NCI-H345 treated with DMSO at 0.1 percent for 48 hours (cell line): ENCODE results near the gene CISTR.
"Not testable (repeated sequence)": the region's sequence is repeated elsewhere in the genome, so short reads cannot be mapped to it uniquely, and the experiment has no call there.

Source experiments
- DNase-seq: peaks from one replicate; lab custom pipeline; 2025; ENCODE audit not compliant: unreplicated experiment; lab: John Stamatoyannopoulos, UW

CISTR gene

DNA sequence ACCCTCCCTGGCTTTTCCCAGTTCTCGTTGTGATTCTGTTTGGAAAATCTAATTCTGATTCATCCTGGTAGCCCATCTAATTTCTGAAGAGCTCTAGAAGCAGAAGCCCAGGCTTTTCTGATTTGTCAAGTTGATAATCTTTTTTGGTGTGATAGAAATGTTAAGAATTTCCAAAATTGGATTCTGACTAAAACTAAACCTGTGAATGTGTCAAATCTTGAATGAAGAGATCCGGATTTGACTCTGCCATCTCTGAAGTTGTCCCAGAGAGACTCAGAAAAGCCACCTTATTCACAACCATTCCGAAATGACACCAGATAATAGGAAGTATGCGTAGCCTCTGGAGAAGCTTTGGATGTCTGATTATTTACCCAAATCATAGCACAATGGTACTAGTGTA lies 12.8 kb upstream of the CISTR start:
- DNase-seq, result no peak

DNA sequence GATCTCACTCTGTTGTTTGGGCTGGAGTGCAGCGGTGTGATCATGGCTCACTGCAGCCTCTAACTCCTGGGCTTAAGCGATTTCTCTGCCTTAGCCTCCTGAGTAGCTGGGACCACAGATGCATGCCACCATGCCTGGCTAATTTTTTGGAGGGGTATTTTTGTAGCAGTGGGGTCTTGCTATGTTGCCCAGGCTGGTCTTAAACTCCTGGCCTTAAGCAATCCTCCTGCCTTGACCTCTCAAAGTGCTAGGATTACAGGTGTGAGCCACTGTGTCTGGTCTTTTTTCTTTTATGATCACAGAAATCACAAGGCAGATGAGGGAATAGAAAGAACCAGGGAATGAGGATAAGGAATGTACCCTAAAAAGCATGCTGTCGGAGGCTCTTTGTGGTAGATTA lies 11.0 kb upstream of the CISTR start:
- DNase-seq, result not testable (repeated sequence)

DNA sequence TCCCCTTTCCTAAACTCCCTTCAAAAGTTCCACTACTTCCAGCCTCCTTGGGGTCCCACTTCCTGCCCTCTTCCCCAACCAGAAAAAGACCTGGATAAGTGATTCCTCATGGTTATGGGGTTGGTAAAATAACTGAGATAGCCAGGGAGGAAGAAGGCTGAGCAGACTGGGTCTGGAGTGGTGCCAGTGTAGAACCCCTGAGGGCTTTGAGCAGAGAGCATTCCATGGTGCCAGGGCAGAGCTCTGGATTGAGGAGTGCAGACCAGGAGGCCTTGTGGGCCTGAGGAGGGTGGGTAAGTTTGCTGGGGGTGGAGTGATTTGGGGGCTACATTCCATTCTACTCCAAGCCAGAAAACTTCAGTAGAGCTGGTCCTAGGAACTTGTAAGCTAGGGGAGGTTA lies 9.5 kb upstream of the CISTR start:
- no peak for DNase-seq

DNA sequence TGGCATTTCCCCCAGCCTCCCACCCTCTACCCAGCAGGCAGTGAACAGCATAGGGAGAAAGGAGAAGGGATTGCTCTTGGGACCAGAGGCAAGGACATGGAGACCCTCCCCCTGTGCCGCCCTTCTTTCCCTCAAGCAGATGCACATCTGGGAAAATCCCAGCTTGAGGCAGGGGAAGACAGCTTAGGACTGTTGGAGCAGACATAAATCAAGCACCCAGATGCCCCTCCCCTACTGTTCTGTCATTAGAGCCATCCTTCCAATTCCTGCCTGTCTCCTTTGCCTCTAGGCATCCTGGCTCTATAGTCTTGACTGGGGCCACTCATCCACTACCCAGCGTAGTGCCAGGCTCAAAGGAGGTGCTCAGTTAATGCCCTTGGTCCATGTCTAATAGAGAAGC lies 7.5 kb upstream of the CISTR start:
- no peak for DNase-seq

DNA sequence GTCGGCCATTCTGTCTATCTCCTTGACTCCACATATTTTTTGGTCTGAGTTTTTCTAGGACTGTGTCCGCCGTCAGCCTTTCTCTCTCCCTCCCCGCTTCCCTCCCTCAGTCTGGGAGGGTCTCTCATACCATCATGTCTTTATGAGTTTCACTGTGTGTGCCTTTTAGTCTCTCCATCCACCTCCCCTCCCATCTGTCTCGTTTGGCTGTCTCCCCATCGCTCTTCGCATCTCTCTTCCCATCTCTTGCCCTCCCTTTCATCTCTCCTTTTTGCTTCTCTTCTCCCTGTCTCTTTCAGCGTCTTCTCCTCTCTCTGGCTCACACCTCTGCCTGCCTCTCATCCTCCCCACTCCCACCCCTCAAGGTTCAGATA lies 6.9 kb upstream of the CISTR start:
- DNase-seq, result no peak

DNA sequence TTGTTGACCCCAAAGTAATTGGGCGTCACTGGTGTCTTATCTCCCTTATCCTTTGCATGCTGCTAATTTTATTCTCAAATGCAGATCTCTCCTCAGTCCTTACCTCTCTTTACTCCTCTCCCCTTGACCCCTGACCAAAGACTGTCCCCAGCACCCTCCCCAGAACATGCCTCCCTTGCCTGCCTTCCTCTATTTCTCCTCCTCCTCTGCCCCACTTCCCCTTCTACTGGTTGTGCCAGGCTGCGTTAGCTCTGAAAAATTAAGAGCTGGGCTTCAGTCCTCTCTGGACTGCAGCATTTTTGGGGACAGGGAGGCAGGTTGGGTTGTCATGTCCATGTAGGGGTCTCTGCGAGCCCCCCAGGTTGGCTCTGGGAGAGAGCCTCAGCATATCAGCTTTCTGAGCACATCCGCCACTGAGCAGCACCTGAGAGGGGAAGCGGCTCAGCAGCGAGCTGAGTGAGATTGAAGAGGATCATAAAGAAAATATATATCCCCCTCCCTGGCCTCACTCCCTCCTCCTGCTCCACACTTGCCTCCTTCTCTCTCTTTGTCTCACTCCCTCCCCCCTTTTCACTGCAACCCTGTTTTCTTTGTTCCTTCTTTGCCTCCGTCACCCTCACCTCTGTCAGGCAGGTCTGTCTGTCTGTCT lies 6.4 kb upstream of the CISTR start:
- DNase-seq, result no peak

DNA sequence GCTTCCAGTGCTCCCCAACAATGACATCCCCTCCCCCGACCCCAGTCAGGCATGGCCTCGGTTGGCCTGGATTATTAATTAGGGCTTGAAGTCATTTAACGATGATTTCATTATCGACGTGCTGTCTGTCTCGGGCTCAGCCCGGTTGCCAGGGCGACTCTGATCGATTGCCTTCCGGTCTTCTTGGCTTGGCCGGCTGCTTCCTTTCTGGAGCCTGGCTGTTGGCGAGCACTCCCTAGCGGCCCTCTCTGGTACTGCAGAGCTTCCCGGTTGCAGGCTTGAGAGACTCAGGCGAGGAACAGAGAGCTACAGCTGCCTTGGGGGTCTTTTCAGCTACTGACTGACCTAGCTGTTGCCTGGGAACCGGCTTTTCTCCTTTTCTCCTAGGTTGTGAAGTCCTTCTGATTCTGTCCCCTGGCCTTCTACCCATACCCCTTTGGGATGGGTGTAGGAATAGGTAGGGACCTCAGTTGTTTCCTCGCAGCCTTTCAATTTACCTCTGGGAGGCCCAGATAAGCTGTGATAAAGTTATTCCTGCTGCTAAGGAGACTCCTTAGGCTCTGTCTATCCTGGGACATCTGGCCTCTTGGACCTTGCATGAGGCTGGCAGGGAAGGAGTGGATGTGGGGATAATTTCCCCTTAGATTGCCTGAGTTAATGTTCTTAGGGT lies 5.5 kb upstream of the CISTR start:
- DNase-seq, result no peak

DNA sequence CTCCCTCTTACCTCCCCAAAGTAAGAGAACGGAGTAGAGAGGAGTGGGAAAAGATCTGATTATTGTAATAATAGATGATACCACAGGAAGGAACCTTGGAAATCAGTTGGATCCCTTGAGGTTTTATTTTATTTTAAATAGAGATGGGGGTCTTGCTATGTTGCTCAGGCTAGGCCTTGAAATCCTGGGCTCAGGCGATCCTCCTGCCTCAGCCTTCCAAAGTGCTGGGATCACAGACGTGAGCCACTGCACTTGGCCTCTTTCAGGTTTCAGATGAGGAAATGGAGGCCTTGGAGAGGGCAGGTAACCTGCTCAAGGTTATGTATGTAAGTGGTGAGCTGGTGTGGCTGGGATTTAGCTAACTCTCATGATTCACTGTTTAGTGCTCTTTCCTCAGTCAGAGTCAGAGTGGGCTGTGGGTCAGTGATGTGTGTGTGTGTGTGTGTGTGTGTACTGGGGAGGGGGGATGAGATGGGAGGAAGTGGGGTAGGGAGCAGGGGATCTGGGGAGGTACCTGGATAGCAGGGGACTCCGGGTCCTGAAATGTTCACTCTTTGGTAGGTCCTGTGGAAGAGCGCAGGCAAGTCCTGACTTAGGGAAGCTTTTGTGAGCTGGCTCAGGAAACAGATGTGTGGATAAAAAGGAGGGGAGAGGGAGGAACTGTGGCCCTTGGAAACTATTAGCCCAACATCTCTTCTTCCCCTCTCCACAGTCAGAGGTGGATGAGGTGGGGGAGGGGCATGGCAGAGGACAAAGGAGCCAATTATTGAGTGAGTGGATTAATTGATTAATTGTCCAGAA lies 4.7 kb upstream of the CISTR start:
- DNase-seq, result no peak

DNA sequence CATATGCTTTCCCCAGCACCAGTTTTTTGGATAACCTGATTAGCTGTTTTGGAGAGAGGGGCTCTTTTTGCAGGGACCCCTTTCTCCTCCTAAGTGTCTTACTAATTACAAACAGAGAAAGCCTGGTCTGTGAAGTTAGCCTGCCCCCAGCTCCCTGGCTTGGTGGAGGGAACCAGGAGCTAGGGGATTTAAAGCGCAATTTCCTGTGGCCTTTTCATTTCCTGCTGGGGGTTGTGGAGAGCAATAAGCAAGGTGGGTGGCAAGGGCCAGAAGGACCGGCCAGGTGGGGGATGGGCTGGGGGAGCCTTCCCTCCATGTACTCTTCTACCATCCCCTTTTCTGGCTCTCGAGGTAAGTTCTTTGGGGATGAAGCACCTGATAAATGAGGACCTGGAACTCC lies 4.1 kb upstream of the CISTR start:
- no peak for DNase-seq

DNA sequence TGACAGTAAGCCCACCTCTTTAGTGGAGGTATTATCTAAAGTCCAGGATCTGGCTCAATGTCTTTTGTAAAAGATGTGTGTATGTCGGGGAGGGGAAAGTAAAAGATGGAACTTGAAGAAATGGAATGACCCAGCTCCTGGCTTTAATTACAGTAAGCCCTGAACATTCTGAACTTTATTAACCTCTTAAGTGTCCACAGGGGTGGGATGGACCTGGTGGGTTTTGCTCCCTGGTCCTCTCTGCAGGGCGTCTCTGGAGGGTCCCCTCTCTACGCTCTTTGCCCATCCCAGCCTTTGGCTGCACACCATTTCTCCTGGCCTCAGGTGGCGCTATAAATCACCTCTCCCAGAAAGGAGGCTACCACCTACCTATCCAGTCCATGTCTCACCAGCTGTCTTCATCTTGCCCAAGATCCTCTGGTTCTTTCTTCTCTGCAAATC lies 3.7 kb upstream of the CISTR start:
- no peak for DNase-seq

DNA sequence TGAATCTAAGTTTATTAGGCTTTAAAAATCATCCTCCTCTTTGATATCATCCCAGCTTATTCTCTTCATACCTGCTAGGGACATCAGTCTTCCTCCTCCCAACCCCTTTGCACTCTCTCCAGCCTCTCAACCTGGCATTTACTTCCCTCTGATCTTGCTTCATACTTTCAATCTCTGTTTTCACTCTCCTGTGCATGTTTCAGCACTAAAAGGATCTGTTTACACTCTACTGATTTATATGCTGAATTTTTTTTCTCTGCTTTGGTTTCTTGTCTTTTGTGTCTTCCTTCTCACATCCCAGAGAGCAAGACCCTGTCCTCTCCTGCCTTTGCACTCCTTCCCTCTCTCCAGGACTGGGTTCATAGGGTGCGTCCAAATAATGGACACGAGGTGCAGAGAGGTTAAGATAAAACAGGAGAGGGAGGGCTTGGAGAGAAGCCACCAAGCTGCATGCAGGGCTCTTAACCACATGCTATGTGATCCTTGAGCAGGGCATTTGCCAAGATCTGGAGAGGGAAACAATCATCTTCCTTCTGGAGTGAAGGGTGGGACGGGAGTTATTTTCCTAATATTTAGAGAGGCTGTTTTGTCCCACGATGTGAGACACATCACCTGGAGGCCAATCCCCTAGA lies 3.0 kb upstream of the CISTR start:
- no peak for DNase-seq

DNA sequence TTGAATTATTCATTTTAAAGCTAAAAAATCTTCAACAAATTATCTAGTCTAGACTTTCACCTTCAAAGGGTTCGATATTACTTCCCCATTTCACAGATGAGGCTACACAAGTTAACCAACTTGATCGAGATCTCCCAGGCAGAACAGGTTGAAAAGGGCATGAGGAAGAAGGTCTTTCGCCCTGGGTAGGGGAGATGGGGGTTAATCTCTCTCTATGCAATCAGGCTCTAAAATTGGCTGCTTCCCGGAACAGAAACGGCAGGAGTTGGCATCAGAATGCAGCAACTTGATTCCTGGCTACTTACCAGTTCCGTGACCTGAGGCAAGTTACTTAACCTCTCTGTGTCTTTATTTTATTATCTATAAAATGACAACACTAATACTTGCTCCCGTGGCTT lies 2.4 kb upstream of the CISTR start:
- no peak for DNase-seq

DNA sequence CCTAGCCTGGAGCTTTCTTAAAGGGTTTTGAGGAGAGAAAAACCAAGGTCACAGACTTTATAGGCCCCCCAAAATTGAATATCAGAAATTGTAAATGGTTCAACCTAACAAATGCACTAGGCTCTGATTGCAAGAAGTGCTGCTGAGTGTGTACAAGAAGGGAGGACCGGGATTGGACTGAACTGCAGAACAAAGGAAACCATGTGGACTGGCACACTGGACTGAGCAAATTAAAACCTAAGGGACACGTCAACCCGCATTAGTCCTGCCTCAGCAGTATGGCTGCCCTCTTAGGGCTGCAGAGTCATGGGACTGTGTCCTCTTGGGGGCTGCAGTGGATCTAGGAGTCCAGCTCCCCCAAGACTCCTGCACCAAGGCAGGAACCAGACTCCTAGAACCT lies 842 bp upstream of the CISTR start:
- DNase-seq, result no peak

DNA sequence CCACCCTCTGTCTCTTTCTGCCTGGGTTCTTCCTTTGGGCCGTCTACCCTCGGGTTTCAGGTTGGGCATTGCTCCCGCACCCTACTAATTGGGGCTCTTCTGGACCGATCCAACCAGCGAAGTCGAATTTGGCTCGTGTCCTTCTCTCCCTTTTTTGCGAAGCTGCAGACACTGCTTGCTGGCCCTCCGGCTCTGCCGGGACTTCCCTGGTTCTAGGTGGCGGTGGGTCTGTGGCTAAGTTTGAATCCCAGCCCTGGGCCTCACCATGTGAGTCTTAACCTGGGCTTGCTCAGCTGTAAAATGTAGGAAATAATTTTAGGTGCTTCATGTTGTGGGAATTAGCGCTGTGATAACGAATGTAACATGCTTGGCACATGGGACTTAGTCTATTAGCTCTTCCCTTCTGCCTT lies 418 bp upstream of the CISTR start:
- DNase-seq, result no peak

DNA sequence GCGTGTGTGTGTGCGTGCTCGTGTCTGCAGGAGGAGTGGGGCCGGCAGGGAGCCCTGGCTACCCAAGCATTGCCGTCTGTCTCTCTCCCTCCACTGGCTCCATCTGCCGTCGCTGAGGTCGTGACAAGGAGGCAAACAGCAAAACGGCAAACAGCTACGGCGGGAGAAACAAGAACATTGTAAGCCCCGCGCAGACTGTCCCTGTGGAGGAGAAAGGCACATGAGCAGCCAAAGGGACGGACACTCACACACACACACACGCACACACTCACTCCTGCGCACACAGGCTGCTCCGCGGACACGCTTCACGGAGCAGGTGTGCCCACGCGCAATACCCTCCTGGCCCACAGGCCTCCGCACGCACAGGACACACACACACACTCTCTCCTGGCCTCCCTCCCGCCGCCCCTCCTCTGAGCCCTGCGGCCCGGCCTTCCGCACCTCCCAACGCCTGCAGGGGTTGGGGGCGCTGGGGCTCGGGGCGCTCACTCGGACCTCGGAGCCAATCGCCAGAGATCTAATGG lies 905 bp downstream of the CISTR start:
- no peak for DNase-seq

DNA sequence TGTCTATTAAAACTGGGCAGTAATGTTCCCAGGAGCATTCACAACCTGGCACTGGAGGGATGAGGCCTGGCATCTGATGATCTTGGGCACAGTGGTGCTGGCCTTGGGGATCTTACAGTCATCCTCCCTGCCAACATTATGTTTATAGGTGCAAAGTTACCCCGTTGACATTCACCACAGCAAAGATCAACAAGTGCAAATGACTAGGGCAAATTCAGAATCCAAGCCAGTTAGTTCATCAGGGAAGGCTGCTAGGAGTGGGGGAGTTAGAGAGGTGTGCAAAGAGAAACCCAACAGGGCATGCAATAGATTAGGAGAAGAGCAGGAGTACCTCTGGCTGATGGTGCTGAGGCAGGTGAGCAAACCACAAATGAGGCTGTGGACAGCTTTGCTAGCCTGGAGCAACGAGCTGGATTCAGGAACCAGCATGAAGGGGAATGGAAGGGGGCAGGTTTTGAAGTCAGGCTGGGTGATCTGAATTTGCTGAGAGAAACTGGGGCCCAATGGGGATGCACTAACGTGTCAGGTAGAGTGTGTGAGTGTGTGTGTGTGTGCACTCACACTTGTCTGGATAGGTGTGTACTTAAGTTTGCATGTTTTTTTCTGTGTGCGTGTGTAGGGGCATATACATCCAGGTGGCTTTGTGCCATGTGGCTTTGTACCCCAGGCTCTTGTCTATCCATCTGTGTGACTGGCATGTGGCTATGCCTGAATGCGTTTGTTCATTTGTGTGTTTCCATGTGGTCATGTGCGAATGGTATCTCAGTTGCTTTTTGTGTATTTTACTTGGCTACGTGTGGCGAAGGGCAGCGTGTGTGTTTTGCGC lies 1.6 kb downstream of the CISTR start:
- no peak for DNase-seq

DNA sequence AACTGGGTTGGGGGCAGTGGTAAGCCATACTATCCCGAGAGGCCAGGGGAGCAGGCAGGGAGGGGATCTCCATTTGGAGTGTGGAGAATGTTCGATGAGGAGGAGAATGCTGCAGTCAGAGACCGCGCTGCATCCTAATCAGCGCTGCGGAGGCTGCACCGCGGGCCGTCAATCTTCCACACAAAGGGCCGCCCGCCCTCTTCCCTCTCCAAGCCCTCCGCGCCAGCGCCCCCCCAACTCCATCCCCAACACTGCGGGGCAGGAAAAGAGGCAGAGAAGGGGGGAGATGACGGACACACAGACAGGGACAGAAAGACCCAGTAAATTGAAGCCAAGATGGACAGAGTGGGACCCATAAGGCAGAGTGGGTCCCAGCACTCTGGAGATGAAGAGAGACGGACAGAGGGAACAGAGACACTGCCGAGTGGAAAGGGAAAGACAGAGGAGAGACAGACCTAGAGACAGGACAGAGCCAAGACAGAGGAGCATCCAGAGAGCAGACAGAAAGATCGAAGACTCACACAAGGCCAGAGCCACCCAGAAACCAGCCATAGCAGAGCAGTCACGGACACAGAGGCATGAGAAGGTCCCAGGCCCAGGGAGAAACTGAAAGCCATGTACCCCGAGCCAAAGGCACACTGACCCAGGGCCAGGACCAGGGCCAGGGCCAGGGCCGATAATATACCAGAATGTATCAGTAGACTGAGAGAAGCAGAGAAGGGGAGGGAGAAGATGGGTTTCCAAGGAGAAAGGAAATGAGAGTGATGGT lies 3.5 kb downstream of the CISTR start:
- no peak for DNase-seq

DNA sequence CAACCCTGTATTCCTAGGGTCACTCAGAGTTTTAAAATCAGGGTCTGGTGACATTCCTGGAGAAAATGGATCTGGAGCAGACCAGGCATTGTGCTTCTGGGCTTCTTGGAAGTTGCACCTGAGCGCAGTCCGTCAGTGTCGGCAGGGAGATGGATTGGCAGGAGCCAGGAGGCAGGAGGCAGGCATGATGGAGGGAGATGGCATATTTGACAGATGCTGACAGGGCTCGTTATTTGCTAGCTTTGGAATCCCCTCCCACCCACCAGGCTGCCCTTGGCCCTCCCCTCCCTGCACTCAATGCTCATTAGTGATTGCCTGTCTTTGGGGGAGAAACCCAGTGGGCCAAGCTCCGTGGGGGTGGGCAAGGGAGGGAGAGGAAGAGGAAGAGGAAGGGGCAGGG lies 4.7 kb downstream of the CISTR start:
- no peak for DNase-seq

DNA sequence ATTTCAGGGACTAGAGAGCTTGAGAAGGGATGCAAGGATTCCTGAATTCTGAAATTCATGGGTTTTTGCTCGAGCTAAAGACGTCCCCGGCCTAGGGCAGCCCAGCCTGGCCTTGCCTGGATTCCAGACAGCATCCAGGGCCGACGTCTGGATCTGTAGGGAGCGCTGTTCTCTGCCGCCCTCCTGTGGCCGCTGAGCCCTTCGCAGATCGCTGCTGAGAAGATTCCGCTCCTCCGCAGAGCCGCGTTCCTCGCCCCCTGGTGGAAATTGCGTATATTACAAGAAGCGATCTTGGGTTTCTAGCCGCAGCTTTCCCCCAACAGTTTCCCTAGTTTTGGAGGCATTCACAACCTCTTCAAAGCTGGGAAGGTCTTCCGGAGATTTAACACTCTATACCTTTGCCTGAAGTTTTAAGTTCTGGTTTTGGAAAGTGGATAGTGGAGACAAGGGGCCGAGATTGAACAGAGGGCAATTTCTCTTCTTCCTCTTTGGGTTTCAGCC lies 5.1 kb downstream of the CISTR start:
- peak; percentile 84 for DNase-seq

DNA sequence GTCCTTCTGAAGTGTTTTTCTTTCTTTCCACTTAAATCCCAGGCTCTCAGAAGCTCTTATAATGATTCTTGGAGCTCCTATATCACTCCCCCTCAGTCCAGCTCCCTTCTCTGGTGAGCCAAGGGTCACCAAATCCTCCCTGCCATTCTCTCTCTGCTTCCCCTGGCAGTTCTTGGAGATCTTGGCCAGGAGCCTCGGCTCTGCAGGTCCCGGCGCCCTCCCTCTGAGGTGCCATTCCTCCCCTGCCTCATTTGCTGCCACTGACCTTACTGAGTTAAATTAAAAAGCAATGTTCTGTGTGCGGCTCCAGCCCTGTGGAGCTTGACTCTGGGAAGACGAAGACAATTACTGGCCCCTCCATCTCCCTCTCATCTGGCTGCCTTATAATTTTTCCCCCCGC lies 7.0 kb downstream of the CISTR start:
- DNase-seq, result no peak
